Measurements from ENCODE around the gene C1orf210.

Gene C1orf210

GRCh38 chr1:43293176-43293575 lies 7.8 kb upstream of the C1orf210 start:
- DNase-seq = no peak

GRCh38 chr1:43292679-43293078 lies 7.3 kb upstream of the C1orf210 start:
- DNase-seq = no peak

DNA sequence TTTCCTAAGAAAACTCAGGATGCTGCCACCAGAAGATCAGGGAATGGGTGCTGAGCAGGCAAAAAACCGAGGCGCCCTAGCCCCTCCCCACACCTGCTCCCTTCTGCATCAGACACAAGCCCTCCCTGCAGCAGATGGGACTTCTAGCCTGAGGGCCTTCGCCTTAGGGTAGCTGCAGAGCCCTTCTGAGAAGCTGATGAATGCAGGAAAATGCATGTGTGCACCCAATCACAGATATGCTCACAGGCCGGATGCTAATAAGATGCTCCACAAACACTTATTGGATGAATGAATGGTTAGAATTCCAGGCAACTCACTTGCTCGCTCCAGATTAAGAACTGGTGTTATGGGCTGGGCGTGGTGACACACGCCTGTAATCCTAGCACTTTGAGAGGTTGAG lies 6.8 kb upstream of the C1orf210 start:
- no peak for DNase-seq

DNA sequence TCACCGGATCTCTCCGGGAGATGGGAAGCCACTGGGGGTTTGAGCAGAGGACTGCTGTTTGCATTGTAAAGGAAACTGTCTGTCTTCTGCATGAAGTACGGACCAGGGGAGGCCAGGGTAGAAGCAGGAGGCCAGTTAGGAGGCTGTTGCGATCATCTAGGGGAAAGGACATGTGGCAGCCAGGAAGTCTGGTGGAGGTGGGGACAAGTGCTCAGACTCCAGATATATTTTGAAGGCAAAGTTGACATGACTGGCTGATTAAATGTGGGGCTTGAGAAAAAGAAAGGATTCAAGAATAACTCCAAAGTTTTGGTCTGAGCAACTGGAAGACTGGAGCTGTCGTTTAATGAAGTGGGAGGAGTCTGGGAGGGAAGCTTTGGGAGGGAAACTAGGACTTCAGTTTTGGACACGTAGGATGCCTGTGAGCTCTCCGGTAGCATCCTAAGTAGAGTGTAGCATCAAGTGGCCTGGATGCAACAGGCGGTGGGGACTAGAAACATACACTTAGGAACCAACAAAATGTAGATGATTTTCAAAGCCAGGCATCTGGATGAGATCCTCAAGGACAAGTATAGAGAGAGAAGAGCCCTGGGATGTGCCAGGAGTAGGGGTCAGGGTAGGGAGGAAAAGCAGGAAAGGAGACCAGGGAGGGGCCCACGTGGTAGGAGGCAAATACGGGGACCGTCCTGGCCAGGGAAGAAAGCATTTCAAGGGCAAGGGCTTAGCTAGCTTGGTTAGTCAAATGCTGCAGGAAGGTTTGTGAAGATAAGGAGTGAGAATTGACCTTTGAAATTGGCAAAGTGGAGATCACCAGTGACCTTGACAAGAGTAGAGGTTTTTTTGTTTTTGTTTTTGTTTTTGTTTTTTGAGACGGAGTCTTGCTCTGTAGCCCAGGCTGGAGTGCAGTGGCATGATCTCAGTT lies 3.7 kb upstream of the C1orf210 start:
- no peak for DNase-seq

GRCh38 chr1:43288058-43288784 lies 2.8 kb upstream of the C1orf210 start:
- no peak for DNase-seq

GRCh38 chr1:43286533-43286932 lies 1.2 kb upstream of the C1orf210 start:
- DNase-seq = no peak

DNA sequence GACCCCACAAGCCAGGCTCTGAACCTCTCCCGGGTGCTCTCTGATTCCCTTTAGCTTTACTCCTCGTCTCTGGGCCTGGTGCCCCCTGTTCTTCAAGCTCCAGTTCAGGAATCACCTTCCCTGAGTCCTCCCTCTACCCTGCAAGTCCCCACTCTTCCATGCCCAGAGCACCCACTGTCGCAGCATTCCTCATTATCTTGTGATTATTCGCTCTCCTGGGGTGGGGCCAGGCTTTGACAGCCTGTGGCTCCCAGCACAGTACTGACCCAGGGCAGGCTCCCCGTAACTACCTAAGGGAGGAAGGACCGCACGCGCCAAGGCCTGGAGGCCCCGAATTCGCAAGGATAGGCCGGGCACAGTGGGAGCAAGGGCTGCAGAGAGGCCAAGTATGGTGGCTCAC lies 734 bp upstream of the C1orf210 start:
- DNase-seq = no peak

DNA sequence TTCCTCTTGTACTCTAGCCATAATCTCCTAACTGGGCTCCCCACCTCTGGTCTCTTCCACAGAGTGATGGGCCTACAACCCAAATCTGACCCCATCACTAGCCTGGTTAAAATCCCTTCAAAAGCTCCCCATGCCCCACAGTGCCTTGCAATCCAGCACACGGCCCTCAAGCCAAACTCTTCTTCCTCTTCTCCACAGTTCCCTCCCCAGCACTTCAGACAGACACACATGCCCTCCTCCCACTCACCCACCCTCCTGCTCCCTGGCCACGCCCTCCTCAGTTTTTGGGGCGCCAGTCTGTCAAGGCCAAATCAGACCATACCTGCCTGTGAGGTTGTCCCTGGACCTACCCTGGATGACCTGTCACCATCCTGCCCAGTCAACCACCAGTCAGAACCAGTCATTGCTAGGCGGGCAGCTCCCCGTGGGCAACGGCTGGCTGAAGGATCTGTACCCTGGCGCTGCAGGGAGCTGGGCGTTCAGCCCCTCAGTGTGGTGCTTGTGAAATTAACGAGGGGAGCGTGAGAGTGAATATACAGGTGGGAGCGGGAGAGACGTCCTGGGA lies 753 bp downstream of the C1orf210 start:
- DNase-seq = no peak

- no peak for DNase-seq
These were observed 1.3 kb downstream of the C1orf210 start for GRCh38 chr1:43284065-43284464.

- no peak for DNase-seq
These were observed 2.9 kb downstream of the C1orf210 start for GRCh38 chr1:43282220-43283195.

GRCh38 chr1:43280692-43281091 lies 4.7 kb downstream of the C1orf210 start:
- no peak for DNase-seq

DNA sequence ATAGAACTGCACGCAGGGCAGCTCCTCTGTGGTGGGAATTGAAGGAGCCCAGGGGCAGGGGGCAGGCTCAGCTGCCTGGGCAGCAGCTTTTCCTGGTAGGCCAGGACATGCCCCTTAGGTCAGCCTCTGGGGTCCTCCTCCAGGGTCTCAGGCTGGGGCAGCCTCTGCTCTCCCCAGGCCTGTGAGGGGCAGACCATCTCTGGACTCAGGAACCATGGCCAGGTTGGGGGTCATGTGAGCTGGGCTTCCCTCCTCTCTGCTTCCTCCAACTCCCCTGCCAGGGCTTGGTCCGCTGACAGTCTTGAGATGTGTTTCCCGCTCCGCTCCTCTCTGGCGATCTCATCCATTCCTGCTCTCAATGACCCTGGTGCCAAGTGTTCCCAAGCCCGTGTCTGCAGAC lies 5.7 kb downstream of the C1orf210 start:
- no peak for DNase-seq

- DNase-seq = no peak
These were observed 6.2 kb downstream of the C1orf210 start for GRCh38 chr1:43279161-43279560.

DNA sequence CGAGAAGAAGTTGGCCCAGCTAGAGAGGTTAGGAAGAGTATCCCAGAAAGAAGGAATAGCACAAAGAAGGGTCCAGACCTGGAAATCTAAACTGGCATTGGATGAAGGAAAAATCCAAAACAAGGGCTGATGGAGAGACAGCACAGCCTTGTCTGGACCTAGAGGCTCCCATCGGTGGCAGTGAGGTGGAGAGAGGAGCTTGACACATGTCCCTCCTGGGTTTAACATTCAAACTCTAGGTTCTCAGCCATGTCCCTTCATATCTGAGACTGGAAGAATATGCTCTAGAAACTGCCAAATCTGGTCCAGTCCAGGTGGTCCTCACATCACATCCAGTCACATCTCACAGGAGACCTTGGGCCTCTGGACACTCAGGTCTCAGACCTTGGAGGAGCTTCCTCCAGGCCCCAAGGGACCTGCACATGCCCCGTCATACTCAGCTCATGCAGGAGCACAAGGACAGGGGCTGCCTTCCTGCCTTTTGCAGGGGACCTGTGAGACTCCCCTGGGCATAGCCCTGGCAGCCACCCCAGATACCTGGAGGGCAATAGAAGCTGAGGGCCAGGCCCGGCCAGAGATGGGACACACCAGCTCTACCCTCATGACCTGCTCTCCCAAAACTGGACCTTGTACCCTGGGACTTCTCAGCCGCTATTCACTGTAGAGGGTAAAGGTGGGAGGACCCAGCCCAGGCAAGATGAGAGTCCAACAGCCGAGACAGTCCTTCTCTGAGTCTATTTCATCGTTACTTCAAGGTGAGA lies 8.1 kb downstream of the C1orf210 start:
- no peak for DNase-seq

- no peak for DNase-seq
These were observed 8.7 kb downstream of the C1orf210 start for GRCh38 chr1:43276673-43277072.

GRCh38 chr1:43275826-43276620 lies 9.4 kb downstream of the C1orf210 start:
- no peak for DNase-seq

DNA sequence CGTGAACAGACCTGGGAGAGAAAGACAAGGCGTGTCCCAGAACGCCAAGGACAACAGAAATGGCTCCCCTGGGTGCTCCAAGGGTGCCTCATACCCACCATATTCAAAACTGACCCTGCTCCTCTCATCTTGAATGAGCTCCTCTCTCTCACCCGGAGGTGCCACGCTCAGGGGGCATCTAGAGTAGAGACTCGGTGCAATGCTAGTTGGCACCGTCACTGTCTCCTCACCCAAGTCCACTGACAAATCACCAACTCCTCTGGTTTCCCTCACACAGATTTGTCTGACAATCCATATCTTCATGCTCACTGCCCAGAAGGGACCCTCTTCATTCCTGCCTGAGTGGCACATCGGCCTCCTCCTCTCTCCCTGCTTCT lies 10.6 kb downstream of the C1orf210 start:
- DNase-seq = no peak

DNA sequence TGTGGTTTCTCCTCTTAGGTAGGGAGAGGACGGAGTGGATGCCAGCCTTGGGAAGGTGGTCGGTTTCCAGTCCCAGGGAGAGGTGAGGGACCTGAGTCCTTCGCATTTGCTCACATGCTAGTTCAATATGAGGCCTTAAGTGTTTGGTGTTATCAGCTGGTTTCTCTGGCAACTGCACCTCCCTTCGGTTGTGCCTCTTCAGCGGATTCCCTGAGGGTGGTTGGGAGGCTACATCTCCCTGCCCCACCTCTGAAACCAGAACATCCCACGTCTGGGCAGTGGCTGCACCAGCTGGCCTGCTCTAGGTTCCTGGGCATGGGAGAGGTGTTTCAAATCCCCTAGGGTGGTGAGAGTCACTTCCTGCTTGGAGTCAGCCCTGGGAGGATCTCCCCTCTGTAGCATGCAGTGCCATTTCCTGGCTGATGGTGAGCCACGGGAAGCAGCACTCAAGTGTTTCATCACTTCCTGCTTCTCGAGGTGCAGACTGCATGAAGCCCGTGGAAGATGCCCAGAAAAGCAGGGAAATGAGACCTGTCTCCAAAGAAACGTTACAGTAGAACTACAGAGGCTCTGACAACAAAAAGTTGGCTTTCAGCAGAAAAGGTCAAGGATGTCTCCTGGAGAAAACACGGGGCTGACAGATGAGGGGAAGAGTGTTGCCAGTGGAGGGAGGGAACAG lies 11.1 kb downstream of the C1orf210 start:
- DNase-seq = no peak

GRCh38 chr1:43273708-43274107 lies 11.7 kb downstream of the C1orf210 start:
- no peak for DNase-seq
